Esophagus muscularis mucosa (tissue), 4 donors: Measurements from ENCODE around the gene ZCCHC4. TPM values are rescaled to one million over a fixed set of nuclear protein-coding genes. Genes with fewer than 3 reads are reported as not detected.

Experiments used
- DNase-seq: peaks from one replicate; pipeline ENCODE4 v3.0.0-alpha.2; 2017; ENCODE audit errors: extremely low spot score
- H3K27ac ChIP-seq, 4 donors: fragments of 200-600 bp; sonication (generic); replicated peaks in 1 of 4; 1 replicate in 3 of 4; 2 replicates in 1 of 4; pipeline ENCODE4 v1.5.1; 2016 to 2019; ENCODE audit warnings: mild to moderate bottlenecking in 1 of 4
- H3K27me3 ChIP-seq, 4 donors: fragments of 200-600 bp; sonication (generic); one replicate each; pipeline versions ENCODE4 v1.5.1 to v1.6.0; 2016 to 2019
- H3K36me3 ChIP-seq, 4 donors: fragments of 200-600 bp; sonication (generic); one replicate each; pipeline ENCODE4 v1.5.1; 2016 to 2019
- H3K4me1 ChIP-seq, 4 donors: fragments of 200-600 bp; sonication (generic); one replicate each; pipeline ENCODE4 v1.5.1; 2016 to 2019
- H3K4me3 ChIP-seq, 4 donors: fragments of 200-600 bp; sonication (generic); 1 replicate in 2 of 4; 2 replicates in 2 of 4; pipeline ENCODE4 v1.5.1; 2016 to 2019; ENCODE audit warnings: mild to moderate bottlenecking in 4 of 4, moderate library complexity in 1 of 4
- H3K9me3 ChIP-seq, 4 donors: fragments of 200-600 bp; sonication (generic); 1 replicate in 3 of 4; 2 replicates in 1 of 4; pipeline ENCODE4 v1.5.1; 2016 to 2019
- CTCF ChIP-seq, 3 experiments: fragments of 200-600 bp in 2 of 3; fragments of 450-650 bp in 1 of 3; sonication (generic) in 2 of 3; IDR thresholded peaks; one replicate each; pipeline ENCODE4 v1.5.1; 2017 to 2019; ENCODE audit warnings: antibody characterized with exemption in 3 of 3, mild to moderate bottlenecking in 2 of 3, moderate library complexity in 1 of 3
- EP300 ChIP-seq: sonication (generic); formaldehyde crosslinking; IDR thresholded peaks from one replicate; pipeline ENCODE4 v1.6.1; 2017; ENCODE audit warnings: antibody characterized with exemption
- POLR2A ChIP-seq: fragments of 450-650 bp; IDR thresholded peaks from one replicate; pipeline ENCODE4 v1.6.1; 2017; ENCODE audit warnings: antibody characterized with exemption, moderate library complexity, mild to moderate bottlenecking, low read depth
- POLR2AphosphoS5 ChIP-seq, 2 donors: sonication (generic); formaldehyde crosslinking; IDR thresholded peaks; one replicate each; pipeline ENCODE4 v1.6.1; 2017; ENCODE audit warnings: antibody characterized with exemption in 2 of 2
- WGBS: methylation state at CpG from one replicate; pipeline ENCODE4 v1.1.5; 2018; 5-methylcytosine and 5-hydroxymethylcytosine counted together
- intact Hi-C: fragments of 100-400 bp; cut with DNase I; formaldehyde crosslinking; loops from one replicate; pipeline ENCODE4 v1.15.1; 2023
- total RNA-seq, 4 donors: library from RNA; depleted of rRNA; stranded (reverse); fragments of >200 nt; gene quantifications; one replicate each; pipeline versions ENCODE4 v1.1.0 to v1.2.1, GENCODE V29; 2016

Gene ZCCHC4
- total RNA-seq, 4 donors from 2014 or later: 8.6 to 16.2 (median 11.4) TPM

DNA sequence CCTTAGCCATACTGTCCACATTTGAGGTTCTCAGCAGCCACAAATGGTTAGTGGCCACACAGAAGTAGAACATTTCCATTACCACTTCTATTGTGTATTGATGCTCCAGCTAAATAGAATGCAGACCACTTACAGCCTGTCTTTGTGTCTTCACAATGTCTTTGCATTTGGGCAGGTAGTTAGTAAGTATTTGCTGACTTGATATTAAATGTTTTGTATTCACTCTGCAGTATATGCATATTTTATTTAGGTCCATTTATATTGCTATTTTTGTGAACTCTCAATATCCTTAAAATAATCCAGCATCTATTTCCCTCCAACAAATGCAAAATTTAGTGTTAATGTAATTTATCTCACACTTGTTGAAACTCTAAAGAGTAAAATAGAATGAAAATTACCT, 91.1 kb downstream of the ZCCHC4 start:
- TF ChIP-seq CTCF (IDR thresholded peaks at IDR 0.05): no peak
- TF ChIP-seq POLR2A: no peak
- no peak for TF ChIP-seq POLR2AphosphoS5 (IDR thresholded peaks at IDR 0.05)
- no peak for TF ChIP-seq EP300
- intact Hi-C loops: no loop called here
- no peak overlapping the region for H3K27ac ChIP-seq
- H3K4me1 ChIP-seq: no peaks in the 10 kb centered on the region
- no peak overlapping the region for H3K4me3 ChIP-seq
- no peaks in the 10 kb centered on the region for H3K27me3 ChIP-seq
- no peaks in the 10 kb centered on the region for H3K9me3 ChIP-seq
- DNase-seq: no peak
- peaks cover 50 to 95% (median 72%) of the 10 kb centered on the region in 4 donors for H3K36me3 ChIP-seq

DNA sequence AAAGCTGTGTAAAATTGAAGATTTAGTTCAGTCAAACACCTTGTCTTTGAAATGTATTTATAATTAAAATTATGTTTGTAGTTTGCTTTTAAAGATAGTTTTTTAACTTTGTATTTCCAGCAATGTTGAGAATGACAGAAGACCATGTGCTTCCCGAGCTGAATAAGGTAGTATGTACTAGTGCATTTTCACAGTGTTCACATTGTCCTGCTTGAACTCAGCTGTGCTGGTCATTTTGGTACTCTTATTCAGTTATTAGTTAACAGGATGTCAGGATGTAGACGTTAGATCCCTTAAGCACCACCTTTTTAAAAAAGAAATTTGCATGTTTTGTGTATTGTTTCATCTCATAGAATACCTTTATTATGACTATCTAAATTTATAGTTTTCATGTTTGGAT, 92.9 kb downstream of the ZCCHC4 start:
- no peak for DNase-seq
- H3K9me3 ChIP-seq: no peaks in the 10 kb centered on the region
- WGBS: 46% methylated on average over 2 of the region's 2 CpGs
- intact Hi-C loops: no loop called here
- H3K27me3 ChIP-seq: no peaks in the 10 kb centered on the region
- no peak for TF ChIP-seq POLR2A
- TF ChIP-seq EP300: no peak
- TF ChIP-seq CTCF (IDR thresholded peaks at IDR 0.05): no peak
- peaks cover 55 to 95% (median 79%) of the 10 kb centered on the region in 4 donors for H3K36me3 ChIP-seq
- H3K27ac ChIP-seq: no peak overlapping the region
- no peaks in the 10 kb centered on the region for H3K4me1 ChIP-seq
- H3K4me3 ChIP-seq: no peak overlapping the region

- H3K27me3 ChIP-seq: no peaks in the 10 kb centered on the region
- H3K27ac ChIP-seq: no peak overlapping the region
- DNase-seq: no peak
- WGBS: 88% methylated on average over 5 of the region's 5 CpGs
- peaks cover 61 to 97% (median 81%) of the 10 kb centered on the region in 4 donors for H3K36me3 ChIP-seq
- no peak overlapping the region for H3K4me3 ChIP-seq
- H3K9me3 ChIP-seq: no peaks in the 10 kb centered on the region
- TF ChIP-seq POLR2A: no peak
- no peak for TF ChIP-seq CTCF (IDR thresholded peaks at IDR 0.05)
- TF ChIP-seq EP300: no peak
- TF ChIP-seq POLR2AphosphoS5 (IDR thresholded peaks at IDR 0.05): no peak
- H3K4me1 ChIP-seq: no peaks in the 10 kb centered on the region
- intact Hi-C loops: no loop called here
Observed at GRCh38 chr4:25406081-25406692, 93.6 kb downstream of the ZCCHC4 start.

- H3K27me3 ChIP-seq: no peaks in the 10 kb centered on the region
- DNase-seq: no peak
- H3K9me3 ChIP-seq: no peaks in the 10 kb centered on the region
- H3K27ac ChIP-seq: no peak overlapping the region
- 83% methylated on average over 4 of the region's 4 CpGs for WGBS
- intact Hi-C loops: no loop called here
- no peaks in the 10 kb centered on the region for H3K4me1 ChIP-seq
- peaks cover 63 to 100% (median 83%) of the 10 kb centered on the region in 4 donors for H3K36me3 ChIP-seq
- H3K4me3 ChIP-seq: no peak overlapping the region
- TF ChIP-seq EP300 (no peak), CTCF (IDR thresholded peaks at IDR 0.05) (no peak), POLR2AphosphoS5 (IDR thresholded peaks at IDR 0.05) (no peak), POLR2A (no peak)
Observed at GRCh38 chr4:25410820-25411529, 98.4 kb downstream of the ZCCHC4 start.
